CD4-positive, alpha-beta T cell treated with Interferon gamma for 1 hour (primary cell): Measurements from ENCODE around the gene ITPKB.

Experiments used
- DNase-seq: peaks from one replicate; pipeline ENCODE4 v3.0.0-alpha.2; 2020

Gene ITPKB

GRCh38 chr1:226598455-226598849 lies 140.6 kb downstream of the ITPKB start:
- DNase-seq, result no peak

GRCh38 chr1:226597616-226598454 lies 141.2 kb downstream of the ITPKB start:
- no peak for DNase-seq

GRCh38 chr1:226596531-226597165 lies 142.4 kb downstream of the ITPKB start:
- DNase-seq, result no peak

- DNase-seq, result no peak
Observed at GRCh38 chr1:226593541-226593940, 145.5 kb downstream of the ITPKB start.

GRCh38 chr1:226590614-226591013 lies 148.5 kb downstream of the ITPKB start:
- no peak for DNase-seq

- DNase-seq, result no peak
Observed at GRCh38 chr1:226589008-226589733, 149.9 kb downstream of the ITPKB start.

- no peak for DNase-seq
Observed at GRCh38 chr1:226588484-226588883, 150.6 kb downstream of the ITPKB start.

GRCh38 chr1:226586650-226587422 lies 152.2 kb downstream of the ITPKB start:
- DNase-seq, result no peak

GRCh38 chr1:226586116-226586515 lies 153.0 kb downstream of the ITPKB start:
- DNase-seq, result no peak

GRCh38 chr1:226584164-226584563 lies 154.9 kb downstream of the ITPKB start:
- DNase-seq, result no peak

- DNase-seq, result no peak
Observed at GRCh38 chr1:226582966-226583365, 156.1 kb downstream of the ITPKB start.
